Measurements from ENCODE around the gene FLYWCH1. TPM values are rescaled to one million over a fixed set of nuclear protein-coding genes. Genes with fewer than 3 reads are reported as not detected.

The FLYWCH1 gene, protein sequence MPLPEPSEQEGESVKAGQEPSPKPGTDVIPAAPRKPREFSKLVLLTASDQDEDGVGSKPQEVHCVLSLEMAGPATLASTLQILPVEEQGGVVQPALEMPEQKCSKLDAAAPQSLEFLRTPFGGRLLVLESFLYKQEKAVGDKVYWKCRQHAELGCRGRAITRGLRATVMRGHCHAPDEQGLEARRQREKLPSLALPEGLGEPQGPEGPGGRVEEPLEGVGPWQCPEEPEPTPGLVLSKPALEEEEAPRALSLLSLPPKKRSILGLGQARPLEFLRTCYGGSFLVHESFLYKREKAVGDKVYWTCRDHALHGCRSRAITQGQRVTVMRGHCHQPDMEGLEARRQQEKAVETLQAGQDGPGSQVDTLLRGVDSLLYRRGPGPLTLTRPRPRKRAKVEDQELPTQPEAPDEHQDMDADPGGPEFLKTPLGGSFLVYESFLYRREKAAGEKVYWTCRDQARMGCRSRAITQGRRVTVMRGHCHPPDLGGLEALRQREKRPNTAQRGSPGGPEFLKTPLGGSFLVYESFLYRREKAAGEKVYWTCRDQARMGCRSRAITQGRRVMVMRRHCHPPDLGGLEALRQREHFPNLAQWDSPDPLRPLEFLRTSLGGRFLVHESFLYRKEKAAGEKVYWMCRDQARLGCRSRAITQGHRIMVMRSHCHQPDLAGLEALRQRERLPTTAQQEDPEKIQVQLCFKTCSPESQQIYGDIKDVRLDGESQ
- 49.2 and 56.5 TPM in 2 replicates for total RNA-seq

DNA sequence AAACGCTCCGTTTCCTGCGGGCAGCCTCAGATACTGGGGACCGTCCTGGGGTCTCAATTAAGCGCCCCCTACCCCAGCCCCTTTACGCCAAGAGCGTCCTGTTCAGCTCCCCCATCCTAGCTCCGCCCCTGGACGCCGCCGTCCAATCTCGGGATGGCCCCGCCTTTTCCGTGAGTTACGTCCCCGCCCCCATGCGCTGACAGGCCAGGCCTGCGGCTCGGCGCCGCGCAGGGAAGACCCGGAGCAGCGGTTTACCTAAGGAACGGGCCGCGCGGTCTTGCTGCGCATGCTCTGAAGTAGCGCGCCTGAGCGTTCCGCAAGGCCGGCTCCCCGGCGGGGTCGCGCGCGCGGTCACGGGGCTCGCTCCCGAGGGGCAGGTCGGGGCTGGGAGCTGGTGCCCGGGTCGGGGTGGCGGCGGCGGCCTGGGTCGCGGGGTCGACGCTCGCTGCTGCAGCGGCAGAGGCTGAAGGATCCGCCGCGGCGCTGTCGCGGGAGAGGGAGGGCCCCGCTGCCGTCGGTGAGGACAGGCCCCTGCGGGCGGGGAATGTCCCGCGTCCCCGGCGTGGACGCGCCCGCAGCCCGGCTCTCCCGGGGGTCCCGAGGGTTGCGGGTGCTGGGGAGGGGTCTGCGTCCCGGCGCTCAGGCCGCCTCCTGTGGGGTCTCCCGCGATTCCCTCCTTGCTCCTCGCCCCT is at the start of gene FLYWCH1:
FLYWCH1 (plus strand) TSS at position 294 of the 692 bp plus-strand sequence. CDS start 17,755 bp downstream, outside the sequence.
- DNase-seq (ENCODE audit: extremely low read depth, low read depth, low spot score), result peak; percentile 74

DNA sequence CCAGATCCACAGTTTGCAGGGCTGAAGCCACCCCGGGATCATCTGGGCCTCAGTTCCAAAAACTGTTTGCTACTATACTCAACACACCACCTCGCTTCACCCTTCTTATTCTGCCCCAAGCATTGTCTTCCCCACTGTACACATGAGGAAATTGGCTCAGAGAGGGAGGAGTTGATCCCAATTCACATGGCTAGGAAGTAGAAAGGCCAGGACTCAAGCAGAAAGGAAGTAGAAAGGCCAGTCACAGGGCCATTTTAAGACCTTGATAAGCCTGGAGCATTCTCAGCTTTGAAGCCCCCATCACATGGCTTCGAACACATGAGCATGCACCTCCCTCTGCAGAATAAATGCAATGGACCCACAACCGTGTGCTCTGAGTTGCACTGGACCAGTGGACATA is 46.1 kb upstream of the FLYWCH1 start:
- DNase-seq (ENCODE audit: extremely low read depth, low read depth, low spot score), result no peak

DNA sequence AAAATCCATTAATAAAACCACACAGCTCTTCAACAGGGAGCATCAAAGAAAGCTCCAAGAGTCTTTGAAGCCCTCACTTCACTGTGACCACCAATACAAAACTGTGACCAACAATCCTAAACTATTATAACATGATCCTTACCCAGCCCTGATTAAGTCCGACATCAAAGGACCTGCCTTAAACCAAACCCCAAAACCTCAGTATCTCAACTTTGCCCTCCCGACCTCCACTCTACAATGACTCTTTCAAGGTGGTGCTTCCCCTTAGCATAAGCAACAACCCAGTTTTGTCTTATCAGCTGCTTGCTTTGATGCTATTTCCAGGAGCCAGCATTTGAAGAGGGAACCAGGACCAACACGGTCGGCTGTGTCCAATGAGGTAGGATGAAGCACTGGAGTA is 45.3 kb upstream of the FLYWCH1 start:
- no peak for DNase-seq (ENCODE audit: extremely low read depth, low read depth, low spot score)

DNA sequence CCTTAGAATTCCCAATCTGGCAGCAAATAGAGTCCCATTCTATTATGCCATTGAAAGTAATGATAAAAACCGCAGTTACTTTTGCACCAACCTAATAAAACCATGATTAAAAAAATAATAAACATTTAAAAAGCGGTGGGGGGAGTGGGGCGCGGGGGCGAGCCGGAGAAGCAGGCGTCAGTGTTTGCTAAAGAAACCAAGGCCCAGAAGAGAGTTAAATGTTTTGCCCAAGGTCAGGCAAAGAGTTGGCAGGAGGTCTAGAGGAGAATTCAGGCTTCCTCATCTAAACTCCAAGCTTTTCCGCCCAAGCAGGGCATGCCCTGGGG is 44.1 kb upstream of the FLYWCH1 start:
- DNase-seq (ENCODE audit: extremely low read depth, low read depth, low spot score), result no peak

DNA sequence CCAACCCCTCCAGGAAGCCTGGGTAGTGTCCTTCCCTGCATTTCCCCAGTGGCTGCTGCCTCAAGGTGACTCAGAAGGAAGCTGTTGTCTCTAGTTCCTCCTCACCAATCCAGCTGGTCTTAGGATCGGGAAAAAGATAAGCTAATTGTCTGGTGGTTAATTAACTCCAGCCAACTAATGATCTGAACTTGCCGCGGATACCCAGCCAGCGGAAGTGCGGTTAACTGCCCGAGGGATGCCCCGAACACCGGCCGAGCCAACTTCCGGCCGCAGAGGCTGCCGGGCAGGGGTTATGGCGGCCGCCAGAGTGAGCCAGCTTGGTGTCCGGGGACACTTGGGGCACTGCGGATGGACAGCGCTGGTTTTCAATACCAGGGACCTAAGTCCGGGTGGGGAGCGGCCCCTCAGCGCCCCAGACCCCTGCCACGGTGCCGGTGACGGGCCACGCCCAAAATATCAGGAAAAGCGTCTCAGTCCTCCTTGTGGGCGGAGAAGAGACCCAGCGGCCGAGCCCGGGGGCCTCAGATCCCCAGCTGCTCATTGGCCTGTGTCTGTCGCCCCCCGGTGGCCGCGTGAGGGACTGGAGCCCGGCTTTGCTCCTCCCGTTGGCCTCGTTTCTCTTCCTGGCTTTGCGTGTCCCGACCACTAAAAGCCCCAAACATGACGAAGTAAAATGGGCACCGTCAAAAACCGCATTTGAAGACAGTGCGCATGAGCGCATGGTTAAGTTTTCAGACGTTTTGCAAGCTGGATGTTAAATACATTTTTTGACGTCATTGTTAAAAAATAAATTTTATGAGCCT is 43.5 kb upstream of the FLYWCH1 start:
- DNase-seq (ENCODE audit: extremely low read depth, low read depth, low spot score), result peak; percentile 66

DNA sequence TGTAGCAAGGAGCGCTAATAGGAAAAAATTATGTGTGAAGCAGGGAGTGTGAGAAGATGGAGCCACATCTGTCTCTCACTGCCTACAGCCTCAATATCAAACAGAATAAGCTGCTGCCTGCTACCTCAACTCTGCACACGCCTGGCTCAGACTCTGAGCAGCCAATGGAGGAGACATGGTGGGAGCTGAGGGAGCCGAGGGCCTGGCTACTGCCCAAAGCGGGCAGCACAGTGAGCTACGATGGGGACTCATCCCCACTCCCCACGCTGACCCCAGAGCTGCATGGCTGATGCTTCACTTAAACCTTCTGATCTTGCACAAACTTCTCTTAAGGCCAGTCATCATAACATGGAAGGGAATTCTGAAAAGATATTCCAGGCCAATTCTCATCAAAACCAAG is 39.8 kb upstream of the FLYWCH1 start:
- DNase-seq (ENCODE audit: extremely low read depth, low read depth, low spot score), result no peak

DNA sequence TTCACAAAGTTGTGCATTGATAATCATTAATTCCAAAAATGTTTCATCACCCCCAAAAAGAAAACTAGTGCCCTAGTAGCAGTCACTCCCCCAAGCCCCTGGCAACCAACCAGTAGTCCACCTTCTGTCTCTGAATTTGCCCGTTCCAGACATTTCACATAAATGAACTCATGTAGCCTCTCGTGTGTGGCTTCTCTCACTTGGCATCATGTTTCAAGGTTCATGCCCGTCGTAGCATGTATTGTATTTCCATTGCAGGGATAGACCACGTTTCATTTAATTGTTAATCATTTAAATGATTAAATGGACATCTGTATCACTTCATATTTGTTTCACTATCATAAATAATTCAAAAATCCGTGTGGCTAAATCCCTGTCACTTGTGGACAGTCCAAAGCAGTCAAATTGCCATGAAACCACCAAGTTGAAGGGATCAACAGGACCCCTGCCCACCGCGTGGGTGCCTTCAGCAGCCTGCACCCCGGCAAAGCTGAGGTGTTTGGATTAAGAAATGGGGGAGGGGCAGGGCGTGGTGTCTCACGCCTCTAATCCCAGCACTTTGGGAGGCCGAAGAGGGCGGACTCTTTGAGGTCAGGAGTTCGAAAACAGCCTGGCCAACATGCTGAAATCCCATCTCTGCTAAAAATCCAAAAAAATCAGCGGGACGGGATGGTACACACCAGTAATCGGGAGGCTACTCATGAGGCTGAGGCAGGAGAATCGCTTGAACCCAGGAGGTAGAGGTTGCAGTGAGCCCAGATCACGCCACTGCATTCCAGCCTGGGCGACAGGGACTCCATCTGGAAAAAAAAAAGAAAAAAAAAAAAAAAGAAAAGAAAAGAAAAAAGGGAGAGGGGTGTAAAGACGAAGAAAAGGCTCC is 37.5 kb upstream of the FLYWCH1 start:
- DNase-seq (ENCODE audit: extremely low read depth, low read depth, low spot score), result no peak

DNA sequence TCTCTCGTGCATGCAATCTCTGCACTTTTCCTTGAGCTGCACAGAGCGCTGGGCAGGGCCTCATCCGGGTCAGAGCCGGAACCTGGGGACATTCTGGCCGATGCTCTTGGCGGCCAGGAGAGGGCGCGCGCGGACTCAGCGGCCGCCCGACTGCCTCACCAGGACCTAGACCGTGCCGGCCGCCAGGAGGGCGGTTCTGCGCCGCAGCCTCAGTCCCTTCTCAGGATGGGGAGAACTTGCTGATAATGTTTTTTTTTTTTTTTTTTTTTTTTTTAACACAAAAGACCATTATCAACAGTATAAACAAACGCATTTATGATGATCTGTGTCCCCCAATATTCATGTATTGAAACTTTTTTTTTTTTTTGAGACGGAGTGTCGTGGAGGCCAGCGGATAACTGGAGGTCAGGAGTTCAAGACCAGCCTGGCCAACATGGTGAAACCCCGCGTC is 36.8 kb upstream of the FLYWCH1 start:
- no peak for DNase-seq (ENCODE audit: extremely low read depth, low read depth, low spot score)

DNA sequence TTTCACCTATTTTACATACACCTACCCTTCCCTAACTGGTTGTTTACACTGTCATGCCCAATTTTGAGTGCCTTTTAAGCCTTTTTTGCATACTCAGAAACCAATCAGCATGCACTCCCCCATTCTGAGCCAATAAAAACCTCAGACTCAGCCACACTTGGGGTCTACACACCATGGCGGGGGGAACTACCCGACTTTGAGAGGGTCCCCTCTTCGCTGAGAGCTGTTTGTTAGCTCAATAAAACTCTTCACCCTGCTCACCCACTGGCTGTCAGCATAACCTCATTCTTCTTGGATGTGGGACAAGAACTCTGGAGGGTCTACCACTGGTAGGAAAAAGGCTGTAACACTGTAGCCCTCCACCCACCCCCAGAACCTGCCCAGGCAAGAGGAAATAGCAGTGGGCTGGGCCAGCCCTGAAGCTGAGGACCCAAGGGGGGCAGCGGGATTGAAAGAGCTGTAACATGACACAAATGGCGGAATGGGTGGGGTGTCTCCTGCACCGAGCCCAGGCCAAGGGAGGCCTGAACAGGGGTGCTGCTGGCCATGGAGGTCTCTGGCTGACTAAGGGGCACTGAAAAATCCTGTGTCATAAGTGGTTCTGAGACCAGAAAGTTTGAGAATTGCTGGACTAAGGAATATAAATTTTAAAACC is 31.8 kb upstream of the FLYWCH1 start:
- no peak for DNase-seq (ENCODE audit: extremely low read depth, low read depth, low spot score)

DNA sequence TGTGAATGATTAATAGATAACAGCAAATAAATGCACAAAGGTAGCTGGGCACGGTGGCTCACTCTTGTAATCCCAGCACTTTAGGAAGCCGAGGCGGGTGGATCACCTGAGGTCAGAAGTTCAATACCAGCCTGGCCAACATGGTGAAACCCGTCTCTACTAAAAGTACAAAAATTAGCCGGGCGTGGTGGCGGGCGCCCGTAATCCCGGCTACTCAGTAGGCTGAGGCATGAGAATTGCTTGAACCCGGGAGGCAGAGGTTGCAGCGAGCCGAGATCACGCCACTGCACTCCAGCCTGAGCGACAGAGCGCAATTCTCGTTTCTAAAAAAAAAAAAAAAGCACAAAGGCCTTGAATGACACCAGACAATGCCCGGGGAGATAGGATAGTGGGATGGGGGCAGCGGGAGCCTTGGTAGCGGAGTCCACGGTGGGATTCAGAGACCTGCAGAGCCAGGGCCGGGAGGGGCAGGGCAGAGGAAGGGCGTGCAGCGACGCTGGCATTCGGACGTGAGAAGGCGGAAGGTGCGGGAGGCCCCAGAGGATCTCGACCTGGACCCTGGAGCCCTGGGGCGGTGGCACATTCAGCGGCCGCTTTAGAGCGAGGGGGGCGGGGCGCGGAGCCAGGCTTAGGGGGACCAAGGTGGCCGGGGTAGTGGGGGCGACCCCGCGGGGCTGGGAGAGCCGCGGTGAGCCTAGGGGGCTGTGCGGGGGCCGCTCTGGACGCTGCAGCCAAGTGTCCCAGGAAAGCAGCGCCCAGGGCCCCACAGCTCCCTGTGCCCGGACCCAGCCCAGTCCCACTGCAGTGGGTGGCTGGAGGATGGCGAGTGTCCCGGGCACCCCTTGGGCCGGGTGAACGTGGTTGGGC is 29.7 kb upstream of the FLYWCH1 start:
- no peak for DNase-seq (ENCODE audit: extremely low read depth, low read depth, low spot score)

DNA sequence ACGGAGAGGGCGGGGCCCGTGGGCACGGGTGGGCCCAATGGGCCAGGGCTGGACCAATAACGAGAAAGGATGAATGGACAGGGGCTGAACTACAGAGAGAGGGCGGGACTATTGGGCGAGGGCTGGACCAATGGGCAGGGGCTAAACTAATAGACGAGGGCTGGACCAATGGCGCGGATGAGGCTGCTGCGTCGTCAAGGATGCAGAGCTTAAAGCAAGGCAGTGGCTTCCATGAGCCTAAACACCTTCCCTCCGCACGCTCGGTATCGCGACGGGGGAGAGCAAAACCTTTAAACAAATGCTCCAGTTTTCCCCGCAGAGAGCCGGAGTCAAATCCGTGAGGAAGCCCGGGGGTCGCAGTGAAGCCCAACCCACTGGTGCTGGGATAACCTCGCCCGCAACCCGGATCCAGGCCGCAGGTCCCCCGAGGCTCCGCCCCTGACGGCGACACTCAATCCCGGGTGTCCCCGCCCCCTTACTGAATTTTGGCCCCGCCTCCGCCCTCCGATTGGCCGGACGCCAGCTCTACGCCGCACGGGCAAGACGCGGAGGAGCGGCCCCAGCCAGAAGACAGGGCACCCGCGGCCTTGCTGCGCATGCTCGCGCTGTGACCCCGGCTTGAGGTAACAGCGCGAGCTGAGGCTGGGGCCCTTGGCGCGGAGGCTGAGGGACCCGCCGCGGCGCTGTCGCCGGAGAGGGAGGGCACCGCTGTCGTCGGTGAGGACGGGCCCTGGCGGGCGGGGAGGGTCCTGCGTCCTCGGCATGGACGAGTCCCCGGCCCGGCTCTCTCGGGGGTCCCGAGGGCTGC is 28.9 kb upstream of the FLYWCH1 start, which contains the start of gene FLYWCH2:
FLYWCH2 (plus strand) TSS at position 566 of the 808 bp plus-strand sequence. CDS start 13,235 bp downstream, outside the sequence.
- peak; percentile 89 for DNase-seq (ENCODE audit: extremely low read depth, low read depth, low spot score)

DNA sequence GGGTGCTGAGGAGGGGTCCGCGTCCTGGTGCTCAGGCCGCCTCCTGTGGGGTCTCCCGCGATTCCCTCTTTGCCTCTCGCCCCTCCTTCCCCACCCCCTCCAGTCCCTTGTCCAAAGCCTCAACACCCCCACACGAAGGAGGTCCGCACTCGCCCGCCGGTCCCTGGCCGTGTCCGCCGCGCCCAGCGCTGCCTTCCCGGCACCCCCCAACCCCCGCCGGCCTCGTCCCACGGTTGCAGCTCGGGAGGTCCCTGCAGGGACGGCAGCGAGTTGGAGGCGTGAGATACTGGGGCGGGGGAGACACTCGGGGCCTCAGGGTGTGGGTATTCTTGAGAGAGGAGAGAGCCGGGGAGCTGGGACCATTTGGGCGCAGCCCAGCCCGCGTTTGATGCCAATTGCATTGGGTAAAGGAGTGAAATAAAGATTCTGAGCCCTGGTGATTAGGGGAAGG is 28.2 kb upstream of the FLYWCH1 start:
- DNase-seq (ENCODE audit: extremely low read depth, low read depth, low spot score), result no peak

DNA sequence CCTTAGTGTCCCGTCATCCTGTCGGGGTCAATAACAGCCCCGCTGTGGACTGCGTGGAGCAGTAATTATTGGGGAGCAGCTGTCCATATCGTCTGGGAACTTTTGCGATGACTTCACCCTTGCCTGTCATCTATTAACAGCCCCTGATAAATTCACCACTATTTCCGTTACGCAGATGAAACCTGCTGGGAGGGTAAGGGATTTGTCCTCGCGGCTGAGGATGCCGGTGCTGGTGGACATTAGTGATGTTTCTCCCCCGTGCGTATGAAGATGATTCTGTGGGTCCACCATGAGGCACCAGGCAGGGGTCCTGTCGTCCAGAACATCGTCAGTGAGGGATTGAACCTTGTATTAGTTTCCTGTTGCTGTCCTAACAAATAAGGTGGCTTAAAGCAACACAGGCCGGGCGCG is 27.7 kb upstream of the FLYWCH1 start:
- no peak for DNase-seq (ENCODE audit: extremely low read depth, low read depth, low spot score)

DNA sequence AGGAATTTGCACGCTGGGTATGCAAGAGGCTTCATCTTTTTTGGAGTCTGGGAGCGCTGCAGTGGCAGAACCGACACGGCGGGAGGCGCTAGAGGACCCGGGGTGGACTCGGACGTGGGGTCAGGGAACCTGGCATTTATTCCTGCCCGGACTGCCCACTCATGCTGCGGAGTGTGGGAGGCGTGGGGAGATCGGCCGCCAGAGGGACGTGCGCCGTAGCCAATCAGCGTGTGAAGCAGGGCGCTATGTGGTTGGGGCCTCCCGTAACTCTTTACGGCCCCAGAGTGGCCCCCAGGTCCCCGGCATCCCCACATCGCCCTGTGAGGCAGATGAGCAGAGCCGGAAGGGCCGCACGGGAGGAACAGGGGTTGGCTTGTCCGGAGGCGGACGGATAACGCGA is 17.5 kb upstream of the FLYWCH1 start:
- DNase-seq (ENCODE audit: extremely low read depth, low read depth, low spot score), result no peak

DNA sequence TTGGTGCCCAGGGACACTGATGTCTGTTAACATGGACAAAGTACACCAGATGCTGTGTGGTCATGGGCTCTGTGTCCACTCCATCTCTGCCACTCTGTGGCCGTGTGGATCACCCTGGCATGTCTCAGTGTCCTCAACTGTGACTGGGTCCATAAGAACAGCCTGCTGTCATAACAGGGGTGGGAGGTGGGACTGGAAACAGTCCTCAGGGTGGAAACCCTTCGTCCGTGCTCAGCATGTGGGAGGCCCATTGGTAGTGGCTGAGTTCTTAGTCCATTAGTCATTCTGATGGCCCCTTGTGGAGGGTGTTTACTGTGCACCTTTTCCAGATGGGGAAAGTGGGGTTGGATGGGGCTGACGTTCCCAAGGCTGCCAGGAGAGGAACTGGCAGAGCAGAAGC is 15.9 kb upstream of the FLYWCH1 start:
- no peak for DNase-seq (ENCODE audit: extremely low read depth, low read depth, low spot score)

DNA sequence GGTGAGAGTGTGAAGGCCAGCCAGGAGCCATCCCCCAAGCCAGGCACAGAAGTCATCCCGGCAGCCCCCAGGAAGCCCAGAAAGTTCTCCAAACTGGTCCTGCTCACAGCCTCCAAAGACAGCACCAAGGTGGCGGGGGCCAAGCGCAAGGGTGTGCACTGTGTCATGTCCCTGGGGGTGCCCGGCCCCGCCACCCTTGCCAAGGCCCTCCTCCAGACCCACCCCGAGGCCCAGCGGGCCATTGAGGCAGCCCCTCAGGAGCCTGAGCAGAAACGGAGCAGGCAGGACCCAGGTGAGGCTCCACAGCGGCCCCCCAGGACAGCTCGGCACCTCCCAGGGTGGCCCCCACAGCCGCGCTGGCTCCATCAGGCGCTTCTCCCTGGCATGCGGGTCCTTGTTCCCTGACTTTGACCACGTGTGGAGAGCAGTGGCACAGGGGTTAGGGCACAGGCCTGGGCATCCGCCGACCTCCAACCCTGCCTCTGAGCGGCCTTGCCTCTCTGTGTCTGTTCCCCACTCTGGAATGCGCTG is 15.2 kb upstream of the FLYWCH1 start:
- no peak for DNase-seq (ENCODE audit: extremely low read depth, low read depth, low spot score)

DNA sequence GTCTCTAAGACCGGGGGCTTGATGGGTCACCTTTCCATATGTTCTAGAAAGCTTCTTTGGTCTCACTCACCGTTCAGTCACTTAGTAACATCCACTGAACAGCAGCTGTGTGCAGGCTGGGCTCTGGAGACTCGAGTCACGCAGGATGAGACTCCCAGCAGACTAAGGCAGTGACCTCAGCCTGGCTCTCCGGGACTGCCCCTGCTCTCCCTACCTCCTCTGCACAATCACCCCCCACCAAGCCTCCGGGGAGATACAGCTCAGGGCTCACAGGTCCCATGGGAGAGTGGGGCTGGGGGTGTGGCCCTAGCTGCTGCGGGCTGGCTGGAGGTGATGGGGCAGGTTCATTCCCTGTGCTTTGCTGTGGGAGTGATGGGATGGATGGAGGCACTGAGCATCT is 14.6 kb upstream of the FLYWCH1 start:
- no peak for DNase-seq (ENCODE audit: extremely low read depth, low read depth, low spot score)
